ENCODE measurements around the gene NHS. TPM values are rescaled to one million over a fixed set of nuclear protein-coding genes. Genes with fewer than 3 reads are reported as not detected.

The NHS gene
- total RNA-seq, 2 donors from 2014 or later, result 6.0 to 7.3 TPM

GRCh38 chrX:17601441-17602200, 226.6 kb downstream of the NHS start:
- Histone ChIP-seq H3K9me3 (ENCODE audit: control insufficient read depth, low read length) (no peaks in the 10 kb centered on the region), H3K4me3 (ENCODE audit: low read length) (no peak overlapping the region), H3K36me3 (ENCODE audit: control insufficient read depth, insufficient read depth, low read length) (no peaks in the 10 kb centered on the region), H3K27ac (ENCODE audit: low read depth, low read length) (no peak overlapping the region), H3K9ac (ENCODE audit: extremely low read depth, low read length, poor library complexity, severe bottlenecking) (no peak overlapping the region), H3K27me3 (ENCODE audit: control insufficient read depth, insufficient read depth, low read length, poor library complexity, severe bottlenecking) (no peaks in the 10 kb centered on the region), H3K4me1 (ENCODE audit: control insufficient read depth, insufficient read depth, low read length) (peaks cover 6% of the 10 kb centered on the region)
- TF ChIP-seq, protein P1, sequence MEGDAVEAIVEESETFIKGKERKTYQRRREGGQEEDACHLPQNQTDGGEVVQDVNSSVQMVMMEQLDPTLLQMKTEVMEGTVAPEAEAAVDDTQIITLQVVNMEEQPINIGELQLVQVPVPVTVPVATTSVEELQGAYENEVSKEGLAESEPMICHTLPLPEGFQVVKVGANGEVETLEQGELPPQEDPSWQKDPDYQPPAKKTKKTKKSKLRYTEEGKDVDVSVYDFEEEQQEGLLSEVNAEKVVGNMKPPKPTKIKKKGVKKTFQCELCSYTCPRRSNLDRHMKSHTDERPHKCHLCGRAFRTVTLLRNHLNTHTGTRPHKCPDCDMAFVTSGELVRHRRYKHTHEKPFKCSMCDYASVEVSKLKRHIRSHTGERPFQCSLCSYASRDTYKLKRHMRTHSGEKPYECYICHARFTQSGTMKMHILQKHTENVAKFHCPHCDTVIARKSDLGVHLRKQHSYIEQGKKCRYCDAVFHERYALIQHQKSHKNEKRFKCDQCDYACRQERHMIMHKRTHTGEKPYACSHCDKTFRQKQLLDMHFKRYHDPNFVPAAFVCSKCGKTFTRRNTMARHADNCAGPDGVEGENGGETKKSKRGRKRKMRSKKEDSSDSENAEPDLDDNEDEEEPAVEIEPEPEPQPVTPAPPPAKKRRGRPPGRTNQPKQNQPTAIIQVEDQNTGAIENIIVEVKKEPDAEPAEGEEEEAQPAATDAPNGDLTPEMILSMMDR (conservative IDR thresholded peaks at IDR 0.05), result no peak
- Mint-ChIP-seq H3K9me3 (no peaks in the 10 kb centered on the region), H3K27ac (peak overlapping the region; percentile 77), H3K4me1 (peaks cover 46% of the 10 kb centered on the region), H3K27me3 (ENCODE audit: insufficient read depth) (peaks cover 37% of the 10 kb centered on the region), H3K36me3 (ENCODE audit: low read depth) (no peaks in the 10 kb centered on the region), H3K4me3 (no peak overlapping the region)
- DNase-seq, result no peak
- 43% methylated on average over 5 of the region's 6 CpGs; no CpG with 5 or more reads in 1 of the 2 experiments for WGBS, 2 experiments (ENCODE audit: insufficient coverage in 1 of 2, insufficient read length in 1 of 2)

DNA sequence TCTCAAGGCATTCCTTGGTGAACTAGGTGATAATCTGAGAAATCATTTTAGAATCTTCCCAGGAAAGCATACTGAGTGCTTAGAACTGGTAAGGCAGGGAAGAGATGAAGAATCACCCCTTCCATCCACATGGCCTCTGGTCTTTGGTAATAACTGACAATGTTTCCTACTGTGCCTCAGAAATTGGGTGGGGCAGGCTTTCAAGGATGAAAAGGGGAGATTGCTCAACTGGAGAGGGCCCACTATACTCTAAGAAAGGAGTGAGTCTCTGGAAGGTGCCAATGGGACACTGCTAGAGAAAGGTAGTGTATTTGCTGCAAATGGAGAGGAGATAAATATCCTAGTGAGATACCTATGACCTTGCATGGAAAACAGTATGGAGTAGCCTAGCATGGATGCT, 227.2 kb downstream of the NHS start:
- H3K4me1 Mint-ChIP-seq, result peaks cover 48% of the 10 kb centered on the region
- no peaks in the 10 kb centered on the region for H3K9me3 Mint-ChIP-seq
- Histone ChIP-seq H3K4me1 (ENCODE audit: control insufficient read depth, insufficient read depth, low read length) (peaks cover 9% of the 10 kb centered on the region), H3K27ac (ENCODE audit: low read depth, low read length) (no peak overlapping the region), H3K36me3 (ENCODE audit: control insufficient read depth, insufficient read depth, low read length) (no peaks in the 10 kb centered on the region), H3K9me3 (ENCODE audit: control insufficient read depth, low read length) (no peaks in the 10 kb centered on the region), H3K27me3 (ENCODE audit: control insufficient read depth, insufficient read depth, low read length, poor library complexity, severe bottlenecking) (no peaks in the 10 kb centered on the region), H3K9ac (ENCODE audit: extremely low read depth, low read length, poor library complexity, severe bottlenecking) (no peak overlapping the region), H3K4me3 (ENCODE audit: low read length) (no peak overlapping the region)
- TF ChIP-seq, protein P1 (conservative IDR thresholded peaks at IDR 0.05), result no peak
- DNase-seq, result peak; percentile 65
- no peak overlapping the region for H3K4me3 Mint-ChIP-seq
- H3K27ac Mint-ChIP-seq, result peak overlapping the region; percentile 77
- no peaks in the 10 kb centered on the region for H3K36me3 Mint-ChIP-seq (ENCODE audit: low read depth)
- H3K27me3 Mint-ChIP-seq (ENCODE audit: insufficient read depth), result peaks cover 40% of the 10 kb centered on the region

DNA sequence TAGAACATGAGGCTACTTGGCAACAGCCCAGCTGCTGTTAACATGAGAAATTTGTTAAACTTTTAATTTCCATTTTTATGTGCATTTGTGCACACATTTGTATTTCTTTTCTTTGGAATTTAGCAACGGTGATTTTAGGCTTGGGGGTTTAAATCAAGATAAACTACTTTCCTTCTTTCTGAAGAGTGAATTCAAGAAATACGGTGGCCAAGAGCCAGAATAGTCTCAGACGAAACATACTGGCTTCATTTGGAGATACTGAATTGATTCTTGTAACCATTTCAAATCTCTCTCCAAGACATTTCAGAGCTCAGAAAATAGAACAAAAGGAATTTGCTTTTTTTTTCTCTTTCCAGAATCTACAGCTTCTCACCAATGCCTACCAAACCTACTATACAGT, 228.2 kb downstream of the NHS start:
- peaks cover 40% of the 10 kb centered on the region for H3K27me3 Mint-ChIP-seq (ENCODE audit: insufficient read depth)
- H3K27me3 ChIP-seq (ENCODE audit: control insufficient read depth, insufficient read depth, low read length, poor library complexity, severe bottlenecking), result no peaks in the 10 kb centered on the region
- 89% methylated on average over 3 of the region's 3 CpGs; no CpG with 5 or more reads in 1 of the 2 experiments for WGBS, 2 experiments (ENCODE audit: insufficient coverage in 1 of 2, insufficient read length in 1 of 2)
- peaks cover 7% of the 10 kb centered on the region for H3K4me1 ChIP-seq (ENCODE audit: control insufficient read depth, insufficient read depth, low read length)
- no peak overlapping the region for H3K27ac Mint-ChIP-seq
- no peak for DNase-seq
- no peak overlapping the region for H3K27ac ChIP-seq (ENCODE audit: low read depth, low read length)
- no peaks in the 10 kb centered on the region for H3K9me3 ChIP-seq (ENCODE audit: control insufficient read depth, low read length)
- H3K4me1 Mint-ChIP-seq, result peaks cover 39% of the 10 kb centered on the region
- no peak overlapping the region for H3K4me3 Mint-ChIP-seq
- H3K4me3 ChIP-seq (ENCODE audit: low read length), result no peak overlapping the region
- TF ChIP-seq, protein P1 (conservative IDR thresholded peaks at IDR 0.05), result no peak
- H3K36me3 ChIP-seq (ENCODE audit: control insufficient read depth, insufficient read depth, low read length), result no peaks in the 10 kb centered on the region
- H3K9ac ChIP-seq (ENCODE audit: extremely low read depth, low read length, poor library complexity, severe bottlenecking), result no peak overlapping the region
- no peaks in the 10 kb centered on the region for H3K36me3 Mint-ChIP-seq (ENCODE audit: low read depth)
- H3K9me3 Mint-ChIP-seq, result no peaks in the 10 kb centered on the region
